ENCODE measurements around the gene LIN7B.

Gene LIN7B

GRCh38 chr19:49094505-49095482 is 19.4 kb upstream of the LIN7B start:
- no peak for DNase-seq (ENCODE audit: low read depth in 2 of 2)

GRCh38 chr19:49097453-49098288 is 16.5 kb upstream of the LIN7B start:
- peak; percentile 35 to 52 for DNase-seq (ENCODE audit: low read depth in 2 of 2)

- DNase-seq (ENCODE audit: low read depth in 2 of 2): no peak
These were observed 15.4 kb upstream of the LIN7B start for GRCh38 chr19:49098795-49099194.

- no peak for DNase-seq (ENCODE audit: low read depth in 2 of 2)
These were observed 13.0 kb upstream of the LIN7B start for GRCh38 chr19:49101160-49101559.

GRCh38 chr19:49102303-49102702 is 11.9 kb upstream of the LIN7B start:
- no peak for DNase-seq (ENCODE audit: low read depth in 2 of 2)

- no peak for DNase-seq (ENCODE audit: low read depth in 2 of 2)
These were observed 10.7 kb upstream of the LIN7B start for GRCh38 chr19:49103331-49104085.

- DNase-seq (ENCODE audit: low read depth in 2 of 2): no peak
These were observed 9.8 kb upstream of the LIN7B start for GRCh38 chr19:49104229-49104864.

GRCh38 chr19:49106648-49107135 is 7.5 kb upstream of the LIN7B start:
- peak; percentile 34 to 37 for DNase-seq (ENCODE audit: low read depth in 2 of 2)

- no peak for DNase-seq (ENCODE audit: low read depth in 2 of 2)
These were observed 6.3 kb upstream of the LIN7B start for GRCh38 chr19:49107625-49108459.

- no peak for DNase-seq (ENCODE audit: low read depth in 2 of 2)
These were observed 5.1 kb upstream of the LIN7B start for GRCh38 chr19:49109051-49109450.

- no peak for DNase-seq (ENCODE audit: low read depth in 2 of 2)
These were observed 4.5 kb upstream of the LIN7B start for GRCh38 chr19:49109569-49110233.

- DNase-seq (ENCODE audit: low read depth in 2 of 2): no peak
These were observed 3.6 kb upstream of the LIN7B start for GRCh38 chr19:49110567-49110966.

GRCh38 chr19:49111218-49111998 is 2.8 kb upstream of the LIN7B start:
- no peak for DNase-seq (ENCODE audit: low read depth in 2 of 2)

- peak; percentile 15 to 40 for DNase-seq (ENCODE audit: low read depth in 2 of 2)
These were observed 627 bp downstream of the LIN7B start for GRCh38 chr19:49114630-49115363.

- DNase-seq (ENCODE audit: low read depth in 2 of 2): no peak
These were observed 2.4 kb downstream of the LIN7B start for GRCh38 chr19:49116544-49116943.

GRCh38 chr19:49117677-49118564 is 3.8 kb downstream of the LIN7B start:
- no peak for DNase-seq (ENCODE audit: low read depth in 2 of 2)
